WI38 (cell line): ENCODE results near the gene SCN7A.
"Not testable (repeated sequence)": the region's sequence is repeated elsewhere in the genome, so short reads cannot be mapped to it uniquely, and the experiment has no call there.

Experiments used
- H3K4me3 ChIP-seq: 2 replicates; pipeline ENCODE4 v1.5.1; 2011; ENCODE audit warnings: low read depth, mild to moderate bottlenecking, control low read depth, low read length
- CTCF ChIP-seq: IDR thresholded peaks from 2 replicates; pipeline ENCODE4 v1.5.1; 2012; ENCODE audit warnings: low read depth, mild to moderate bottlenecking, control low read depth, low read length

SCN7A gene

GRCh38 chr2:166360906-166361305, 133.1 kb downstream of the SCN7A start:
- H3K4me3 ChIP-seq: no peak overlapping the region
- TF ChIP-seq CTCF: no peak

- H3K4me3 ChIP-seq: no peak overlapping the region
- no peak for TF ChIP-seq CTCF
These were observed 133.6 kb downstream of the SCN7A start for GRCh38 chr2:166360426-166360825.

- H3K4me3 ChIP-seq: not testable (repeated sequence)
These were observed 136.1 kb downstream of the SCN7A start for GRCh38 chr2:166357950-166358321.

GRCh38 chr2:166357068-166357949, 136.7 kb downstream of the SCN7A start:
- TF ChIP-seq CTCF: no peak
- no peak overlapping the region for H3K4me3 ChIP-seq
